ENCODE measurements around the gene TRIP6. TPM values are rescaled to one million over a fixed set of nuclear protein-coding genes. Genes with fewer than 3 reads are reported as not detected.
"Not testable (repeated sequence)": the region's sequence is repeated elsewhere in the genome, so short reads cannot be mapped to it uniquely, and the experiment has no call there.

TRIP6 gene
- total RNA-seq, 1 donor from 2014 or later: 38.7 TPM

DNA sequence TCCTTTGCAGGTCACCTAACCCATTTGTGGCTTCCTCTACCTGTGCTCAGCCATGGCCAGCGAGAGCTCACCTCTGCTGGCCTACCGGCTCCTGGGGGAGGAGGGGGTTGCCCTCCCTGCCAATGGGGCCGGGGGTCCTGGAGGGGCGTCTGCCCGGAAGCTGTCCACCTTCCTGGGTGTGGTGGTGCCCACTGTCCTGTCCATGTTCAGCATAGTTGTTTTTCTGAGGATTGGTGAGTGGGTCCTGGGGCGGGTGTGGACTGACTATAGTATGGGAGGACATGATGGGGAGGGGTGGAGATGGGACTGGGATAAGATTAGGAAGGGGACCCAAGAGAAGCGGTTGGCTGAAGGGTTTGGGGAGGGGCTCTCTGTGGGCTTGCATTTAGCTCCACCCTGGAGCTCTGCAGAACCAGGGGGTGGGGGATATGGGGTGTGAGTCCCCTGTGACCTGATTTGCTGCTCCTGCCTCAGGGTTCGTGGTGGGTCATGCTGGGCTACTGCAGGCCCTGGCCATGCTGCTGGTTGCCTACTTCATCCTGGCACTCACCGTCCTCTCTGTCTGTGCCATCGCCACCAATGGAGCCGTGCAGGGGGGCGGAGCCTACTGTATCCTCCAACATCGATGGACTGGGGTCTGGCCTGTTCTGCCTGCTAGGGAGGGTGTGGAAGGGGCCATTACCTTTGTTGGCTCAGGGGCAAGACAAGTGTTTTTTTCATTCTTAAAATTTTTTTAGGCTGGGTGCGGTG lies 12.9 kb upstream of the TRIP6 start:
- Mint-ChIP-seq H3K4me3 (ENCODE audit: low read depth) (peak overlapping the region; percentile 93), H3K4me1 (ENCODE audit: low read depth) (peaks cover 3% of the 10 kb centered on the region), H3K27me3 (ENCODE audit: low read depth) (no peaks in the 10 kb centered on the region), H3K9me3 (no peaks in the 10 kb centered on the region), H3K36me3 (ENCODE audit: low read depth) (peaks cover 14% of the 10 kb centered on the region), H3K27ac (no peak overlapping the region)
- no peak for DNase-seq (ENCODE audit: low spot score)
- intact Hi-C loops (cut with micrococcal nuclease): no loop called here

DNA sequence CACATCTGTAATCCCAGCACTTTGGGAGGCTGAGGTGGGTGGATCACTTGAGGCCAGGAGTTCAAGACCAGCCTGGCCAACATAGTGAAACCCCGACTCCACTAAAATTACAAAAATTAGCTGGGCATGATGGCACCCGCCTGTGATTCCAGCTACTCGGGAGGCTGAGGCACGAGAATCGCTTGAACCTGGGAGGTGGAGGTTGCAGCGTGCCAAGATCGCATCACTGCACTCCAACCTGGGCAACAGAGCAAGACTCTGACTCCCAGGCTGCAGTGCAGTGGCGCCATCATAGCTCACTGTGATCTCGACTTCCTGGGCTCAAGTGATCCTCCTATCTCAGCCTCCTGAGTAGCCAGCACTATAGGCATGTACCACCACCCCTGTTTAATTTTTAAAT lies 12.3 kb upstream of the TRIP6 start:
- H3K9me3 Mint-ChIP-seq; H3K27ac Mint-ChIP-seq; H3K4me3 Mint-ChIP-seq (ENCODE audit: low read depth); H3K4me1 Mint-ChIP-seq (ENCODE audit: low read depth); intact Hi-C loops (cut with micrococcal nuclease); DNase-seq (ENCODE audit: low spot score); H3K27me3 Mint-ChIP-seq (ENCODE audit: low read depth): not testable (repeated sequence)
- peaks cover 18% of the 10 kb centered on the region for H3K36me3 Mint-ChIP-seq (ENCODE audit: low read depth)

DNA sequence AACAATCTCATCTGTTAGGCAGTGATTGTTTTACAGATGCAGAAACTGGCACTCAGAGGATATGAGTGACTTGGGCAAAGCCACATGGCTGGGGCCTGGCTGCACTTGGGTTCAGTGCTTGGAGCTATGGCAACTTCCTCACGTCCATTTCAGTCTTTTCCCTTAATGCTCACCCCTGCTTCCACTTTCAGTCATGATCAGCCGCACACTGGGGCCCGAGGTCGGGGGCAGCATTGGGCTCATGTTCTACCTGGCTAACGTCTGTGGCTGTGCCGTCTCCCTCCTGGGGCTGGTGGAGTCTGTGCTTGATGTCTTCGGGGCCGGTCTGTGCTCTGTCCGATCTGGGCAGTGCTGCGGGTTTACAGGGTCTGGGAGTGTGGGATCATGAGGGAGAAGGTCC lies 11.7 kb upstream of the TRIP6 start:
- H3K27me3 Mint-ChIP-seq (ENCODE audit: low read depth): no peaks in the 10 kb centered on the region
- H3K27ac Mint-ChIP-seq: no peak overlapping the region
- H3K4me1 Mint-ChIP-seq (ENCODE audit: low read depth): peaks cover 3% of the 10 kb centered on the region
- H3K9me3 Mint-ChIP-seq: no peaks in the 10 kb centered on the region
- intact Hi-C loops (cut with micrococcal nuclease): no loop called here
- H3K4me3 Mint-ChIP-seq (ENCODE audit: low read depth): no peak overlapping the region
- DNase-seq (ENCODE audit: low spot score): no peak
- H3K36me3 Mint-ChIP-seq (ENCODE audit: low read depth): peaks cover 24% of the 10 kb centered on the region

DNA sequence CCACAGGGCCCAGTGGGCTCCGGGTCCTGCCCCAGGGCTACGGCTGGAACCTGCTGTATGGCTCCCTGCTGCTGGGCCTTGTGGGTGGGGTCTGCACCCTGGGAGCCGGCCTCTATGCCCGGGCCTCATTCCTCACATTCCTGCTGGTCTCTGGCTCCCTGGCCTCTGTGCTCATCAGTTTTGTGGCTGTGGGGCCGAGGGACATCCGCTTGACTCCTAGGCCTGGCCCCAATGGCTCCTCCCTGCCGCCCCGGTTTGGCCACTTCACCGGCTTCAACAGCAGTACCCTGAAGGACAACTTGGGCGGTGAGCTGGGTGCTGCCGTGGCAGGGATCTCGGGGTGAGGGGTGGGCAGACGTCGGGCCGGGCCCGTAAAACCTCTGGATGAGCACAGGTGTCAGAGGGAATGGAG lies 10.3 kb upstream of the TRIP6 start:
- peaks cover 2% of the 10 kb centered on the region for H3K4me1 Mint-ChIP-seq (ENCODE audit: low read depth)
- intact Hi-C loops (cut with micrococcal nuclease): no loop called here

DNA sequence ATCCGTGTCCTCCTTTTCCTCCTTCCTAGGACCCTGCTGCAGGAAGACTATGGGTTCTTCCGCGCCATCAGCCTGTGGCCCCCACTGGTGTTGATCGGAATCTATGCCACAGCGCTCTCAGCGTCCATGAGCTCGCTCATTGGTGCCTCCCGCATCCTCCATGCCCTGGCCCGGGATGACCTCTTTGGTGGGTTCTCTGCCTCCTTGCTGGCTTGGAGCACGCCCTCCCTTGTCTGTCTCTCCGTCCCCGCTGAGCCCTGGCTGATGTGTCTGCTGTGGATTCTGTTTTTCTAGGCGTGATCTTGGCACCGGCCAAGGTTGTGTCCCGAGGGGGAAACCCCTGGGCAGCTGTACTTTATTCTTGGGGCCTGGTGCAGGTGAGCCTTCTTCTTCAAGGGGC lies 7.3 kb upstream of the TRIP6 start:
- H3K27me3 Mint-ChIP-seq (ENCODE audit: low read depth): no peaks in the 10 kb centered on the region
- no peaks in the 10 kb centered on the region for H3K9me3 Mint-ChIP-seq
- no peak for DNase-seq (ENCODE audit: low spot score)
- no peak overlapping the region for H3K4me3 Mint-ChIP-seq (ENCODE audit: low read depth)
- H3K36me3 Mint-ChIP-seq (ENCODE audit: low read depth): peaks cover 45% of the 10 kb centered on the region
- intact Hi-C loops (cut with micrococcal nuclease): no loop called here
- no peaks in the 10 kb centered on the region for H3K4me1 Mint-ChIP-seq (ENCODE audit: low read depth)
- no peak overlapping the region for H3K27ac Mint-ChIP-seq

More for the DNA sequence above, 10.3 kb upstream of the TRIP6 start:
- H3K9me3 Mint-ChIP-seq: no peaks in the 10 kb centered on the region
- H3K27ac Mint-ChIP-seq: no peak overlapping the region
- H3K36me3 Mint-ChIP-seq (ENCODE audit: low read depth): peaks cover 29% of the 10 kb centered on the region
- DNase-seq (ENCODE audit: low spot score): no peak
- H3K4me3 Mint-ChIP-seq (ENCODE audit: low read depth): no peak overlapping the region
- no peaks in the 10 kb centered on the region for H3K27me3 Mint-ChIP-seq (ENCODE audit: low read depth)

DNA sequence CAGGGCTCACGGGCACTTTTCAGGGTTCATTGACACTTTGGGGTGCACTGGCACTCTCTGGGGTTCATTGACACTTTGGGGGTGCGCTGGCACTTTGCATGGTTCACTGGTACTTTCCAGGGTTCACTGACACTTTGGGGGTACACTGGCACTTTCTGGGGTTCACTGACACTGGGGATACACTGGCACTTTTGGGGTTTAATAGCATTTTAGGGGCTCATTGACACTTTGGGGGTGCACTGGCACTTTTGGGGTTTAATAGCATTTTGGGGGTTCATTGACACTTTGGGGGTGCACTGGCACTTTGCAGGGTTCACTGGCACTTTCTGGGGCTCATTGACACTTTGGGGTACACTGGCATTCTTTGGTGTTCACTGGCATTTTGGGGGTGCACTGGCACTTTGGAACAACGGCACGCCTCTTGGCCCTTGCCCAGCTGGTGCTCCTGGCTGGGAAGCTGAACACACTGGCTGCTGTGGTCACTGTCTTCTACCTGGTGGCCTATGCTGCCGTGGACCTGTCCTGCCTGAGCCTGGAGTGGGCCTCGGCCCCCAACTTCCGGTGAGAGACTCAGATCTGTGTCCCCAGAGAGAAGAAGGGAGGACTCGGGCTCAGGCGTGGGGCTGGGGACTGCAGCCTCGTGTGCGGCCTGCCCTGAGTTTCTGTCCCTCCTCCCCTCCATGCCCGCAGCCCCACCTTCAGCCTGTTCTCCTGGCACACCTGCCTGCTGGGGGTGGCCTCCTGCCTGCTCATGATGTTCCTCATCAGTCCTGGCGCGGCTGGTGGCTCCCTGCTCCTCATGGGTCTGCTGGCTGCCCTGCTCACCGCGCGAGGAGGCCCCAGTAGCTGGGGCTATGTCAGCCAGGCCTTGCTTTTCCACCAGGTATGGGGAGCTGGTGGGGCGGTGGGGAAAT lies 6.2 kb upstream of the TRIP6 start:
- peaks cover 40% of the 10 kb centered on the region for H3K36me3 Mint-ChIP-seq (ENCODE audit: low read depth)
- intact Hi-C loops (cut with micrococcal nuclease): no loop called here
- H3K4me1 Mint-ChIP-seq (ENCODE audit: low read depth): no peaks in the 10 kb centered on the region
- H3K27ac Mint-ChIP-seq: no peak overlapping the region
- DNase-seq (ENCODE audit: low spot score): no peak
- no peaks in the 10 kb centered on the region for H3K9me3 Mint-ChIP-seq
- H3K4me3 Mint-ChIP-seq (ENCODE audit: low read depth): no peak overlapping the region
- H3K27me3 Mint-ChIP-seq (ENCODE audit: low read depth): no peaks in the 10 kb centered on the region

DNA sequence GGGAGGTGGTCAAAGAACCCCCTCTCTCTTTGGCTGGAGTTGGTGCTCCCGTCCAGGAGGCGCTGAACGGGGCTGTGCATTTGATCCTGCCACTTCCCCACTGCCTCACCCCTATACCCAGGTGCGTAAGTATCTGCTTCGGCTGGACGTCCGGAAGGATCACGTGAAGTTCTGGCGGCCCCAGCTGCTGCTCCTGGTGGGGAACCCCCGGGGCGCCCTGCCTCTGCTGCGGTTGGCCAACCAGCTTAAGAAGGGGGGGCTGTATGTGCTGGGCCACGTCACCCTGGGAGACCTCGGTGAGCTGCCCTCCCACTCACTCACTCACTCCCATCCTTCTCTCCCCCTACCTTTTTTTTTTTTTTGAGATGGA lies 5.6 kb upstream of the TRIP6 start:
- H3K27ac Mint-ChIP-seq: no peak overlapping the region

DNA sequence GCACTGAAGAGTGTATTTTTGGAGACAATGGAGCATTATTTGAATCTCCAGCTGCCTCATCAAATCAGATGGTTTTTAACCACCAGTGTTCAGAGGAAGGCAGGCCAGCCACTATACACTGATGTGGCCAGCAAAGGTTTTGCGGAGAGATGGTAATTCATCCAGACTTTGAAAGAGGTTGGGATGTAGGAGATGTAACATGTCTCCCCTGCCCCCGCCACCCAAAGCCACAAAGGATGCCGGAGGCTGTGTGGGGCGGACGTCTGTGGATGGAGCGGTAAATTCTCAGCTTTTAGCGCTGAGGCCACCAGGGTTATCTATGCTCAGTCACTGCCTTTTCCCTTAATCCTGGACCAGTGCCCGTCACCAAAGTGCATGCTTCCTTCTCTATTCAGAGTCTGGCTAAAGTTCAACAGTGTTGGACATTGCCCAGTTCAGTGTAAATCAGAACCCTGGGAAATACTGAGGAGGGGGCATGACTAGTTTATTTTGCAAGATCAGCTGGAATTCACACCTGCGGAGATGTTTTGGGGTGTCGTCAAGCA lies 3.7 kb upstream of the TRIP6 start:
- Mint-ChIP-seq H3K27ac (no peak overlapping the region), H3K27me3 (ENCODE audit: low read depth) (no peaks in the 10 kb centered on the region), H3K9me3 (no peaks in the 10 kb centered on the region), H3K4me3 (ENCODE audit: low read depth) (no peak overlapping the region), H3K36me3 (ENCODE audit: low read depth) (peaks cover 43% of the 10 kb centered on the region), H3K4me1 (ENCODE audit: low read depth) (peaks cover 8% of the 10 kb centered on the region)
- DNase-seq (ENCODE audit: low spot score): no peak
- intact Hi-C loops (cut with micrococcal nuclease): no loop called here

More for the DNA sequence above, 5.6 kb upstream of the TRIP6 start:
- Mint-ChIP-seq H3K4me1 (ENCODE audit: low read depth) (no peaks in the 10 kb centered on the region), H3K9me3 (no peaks in the 10 kb centered on the region), H3K27me3 (ENCODE audit: low read depth) (no peaks in the 10 kb centered on the region), H3K36me3 (ENCODE audit: low read depth) (peaks cover 39% of the 10 kb centered on the region), H3K4me3 (ENCODE audit: low read depth) (no peak overlapping the region)
- no peak for DNase-seq (ENCODE audit: low spot score)
- intact Hi-C loops (cut with micrococcal nuclease): no loop called here

DNA sequence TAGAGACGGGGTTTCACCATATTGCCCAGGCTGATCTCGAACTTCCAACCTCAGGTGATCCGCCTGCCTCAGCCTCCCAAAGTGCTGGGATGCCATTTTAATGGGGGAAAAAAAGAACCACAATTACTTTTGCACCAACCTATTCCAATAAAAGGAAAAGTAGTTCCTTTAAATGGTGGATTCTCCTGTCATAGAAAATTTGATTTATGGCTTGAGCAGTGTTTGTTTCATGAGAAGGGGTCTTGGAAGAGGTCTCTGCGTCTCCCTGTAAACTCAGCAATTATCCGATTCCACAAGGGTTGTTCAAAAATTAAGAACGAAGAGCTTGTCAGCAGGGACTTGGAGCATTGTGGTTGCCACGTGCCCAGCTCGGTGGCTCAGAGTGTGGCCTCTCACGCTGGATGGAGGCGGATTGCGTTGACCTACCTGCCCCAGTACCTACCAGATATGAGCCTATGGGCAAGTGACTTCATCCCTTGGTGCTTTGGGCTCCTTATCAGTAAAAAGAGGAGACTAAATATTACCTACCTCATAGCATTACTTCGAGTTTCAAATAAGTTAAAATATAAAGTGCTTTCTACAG lies 2.8 kb upstream of the TRIP6 start:
- H3K9me3 Mint-ChIP-seq: no peaks in the 10 kb centered on the region
- intact Hi-C loops (cut with micrococcal nuclease): no loop called here
- peaks cover 43% of the 10 kb centered on the region for H3K36me3 Mint-ChIP-seq (ENCODE audit: low read depth)
- no peak for DNase-seq (ENCODE audit: low spot score)
- H3K27me3 Mint-ChIP-seq (ENCODE audit: low read depth): no peaks in the 10 kb centered on the region
- no peak overlapping the region for H3K4me3 Mint-ChIP-seq (ENCODE audit: low read depth)
- no peak overlapping the region for H3K27ac Mint-ChIP-seq
- peaks cover 8% of the 10 kb centered on the region for H3K4me1 Mint-ChIP-seq (ENCODE audit: low read depth)

DNA sequence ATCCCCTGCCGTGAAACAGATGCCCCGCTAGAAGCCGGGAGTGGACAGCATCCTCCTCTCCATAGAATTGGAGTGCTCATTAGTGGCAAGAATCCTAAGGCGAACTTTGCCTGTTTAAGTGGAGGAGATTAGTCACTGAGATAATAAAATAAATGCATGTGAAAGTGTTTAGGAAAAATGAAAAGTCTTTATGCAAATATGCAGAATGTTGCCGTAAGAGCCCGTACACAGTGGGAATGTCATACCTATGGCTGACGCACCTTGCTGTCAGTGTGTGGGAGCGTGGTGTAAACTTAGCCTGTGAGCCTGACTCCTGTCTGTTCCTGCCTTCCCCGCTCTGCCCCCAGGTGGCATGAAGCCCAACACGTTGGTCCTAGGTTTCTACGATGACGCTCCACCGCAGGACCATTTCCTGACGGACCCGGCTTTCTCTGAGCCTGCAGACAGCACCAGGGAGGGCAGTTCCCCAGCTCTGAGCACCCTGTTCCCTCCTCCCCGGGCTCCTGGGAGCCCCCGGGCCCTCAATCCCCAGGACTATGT lies 1.7 kb upstream of the TRIP6 start:
- H3K27ac Mint-ChIP-seq: no peak overlapping the region
- no peaks in the 10 kb centered on the region for H3K9me3 Mint-ChIP-seq
- no peak for DNase-seq (ENCODE audit: low spot score)
- no peaks in the 10 kb centered on the region for H3K27me3 Mint-ChIP-seq (ENCODE audit: low read depth)
- H3K4me1 Mint-ChIP-seq (ENCODE audit: low read depth): peaks cover 8% of the 10 kb centered on the region
- intact Hi-C loops (cut with micrococcal nuclease): no loop called here
- peaks cover 34% of the 10 kb centered on the region for H3K36me3 Mint-ChIP-seq (ENCODE audit: low read depth)
- peak overlapping the region; percentile 4 for H3K4me3 Mint-ChIP-seq (ENCODE audit: low read depth)

DNA sequence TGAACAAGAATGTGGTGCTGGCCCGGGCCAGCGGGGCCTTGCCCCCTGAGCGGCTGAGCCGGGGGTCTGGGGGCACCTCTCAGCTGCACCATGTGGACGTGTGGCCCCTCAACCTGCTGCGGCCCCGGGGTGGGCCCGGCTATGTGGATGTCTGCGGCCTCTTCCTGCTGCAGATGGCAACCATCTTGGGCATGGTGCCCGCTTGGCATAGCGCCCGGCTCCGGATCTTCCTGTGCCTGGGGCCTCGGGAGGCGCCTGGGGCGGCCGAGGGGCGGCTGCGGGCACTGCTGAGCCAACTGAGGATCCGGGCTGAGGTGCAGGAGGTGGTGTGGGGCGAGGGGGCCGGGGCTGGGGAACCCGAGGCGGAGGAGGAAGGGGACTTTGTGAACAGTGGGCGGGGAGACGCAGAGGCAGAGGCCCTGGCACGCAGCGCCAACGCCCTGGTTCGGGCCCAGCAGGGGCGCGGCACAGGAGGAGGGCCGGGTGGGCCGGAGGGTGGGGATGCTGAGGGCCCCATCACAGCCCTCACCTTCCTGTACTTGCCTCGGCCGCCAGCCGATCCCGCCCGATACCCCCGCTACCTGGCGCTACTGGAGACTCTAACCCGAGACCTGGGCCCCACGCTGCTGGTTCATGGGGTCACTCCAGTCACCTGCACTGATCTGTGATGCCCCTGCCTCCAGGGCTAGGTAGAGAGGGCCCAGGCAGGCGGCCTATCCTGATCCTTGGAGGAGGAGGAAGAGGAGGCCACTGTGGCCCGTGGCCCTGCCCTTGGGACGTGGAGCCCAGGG lies 1.1 kb upstream of the TRIP6 start:
- intact Hi-C loops (cut with micrococcal nuclease): no loop called here
- peak overlapping the region; percentile 93 for H3K27ac Mint-ChIP-seq
- H3K36me3 Mint-ChIP-seq (ENCODE audit: low read depth): peaks cover 33% of the 10 kb centered on the region
- peaks cover 8% of the 10 kb centered on the region for H3K4me1 Mint-ChIP-seq (ENCODE audit: low read depth)
- no peaks in the 10 kb centered on the region for H3K27me3 Mint-ChIP-seq (ENCODE audit: low read depth)
- no peaks in the 10 kb centered on the region for H3K9me3 Mint-ChIP-seq
- peak overlapping the region; percentile 94 for H3K4me3 Mint-ChIP-seq (ENCODE audit: low read depth)
- no peak for DNase-seq (ENCODE audit: low spot score)

DNA sequence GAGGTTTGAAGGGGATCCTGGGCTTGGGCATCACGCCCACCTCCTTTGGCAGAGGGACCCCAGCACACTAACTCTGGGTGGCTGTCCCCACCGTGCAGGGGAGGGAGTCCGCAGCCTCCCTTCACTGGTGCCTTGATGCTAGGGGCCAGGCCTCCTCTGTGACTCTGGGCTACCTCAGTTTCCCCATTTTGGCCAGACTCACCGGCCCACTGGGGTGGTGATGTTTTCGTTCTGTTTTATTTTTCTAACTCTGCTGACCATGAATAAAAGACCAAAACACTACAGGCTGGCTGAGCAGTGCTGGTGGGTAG lies 503 bp upstream of the TRIP6 start:
- intact Hi-C loops (cut with micrococcal nuclease): no loop called here
- Mint-ChIP-seq H3K4me3 (ENCODE audit: low read depth) (peak overlapping the region; percentile 94), H3K36me3 (ENCODE audit: low read depth) (peaks cover 38% of the 10 kb centered on the region), H3K9me3 (no peaks in the 10 kb centered on the region), H3K27me3 (ENCODE audit: low read depth) (no peaks in the 10 kb centered on the region), H3K27ac (peak overlapping the region; percentile 93), H3K4me1 (ENCODE audit: low read depth) (peaks cover 8% of the 10 kb centered on the region)
- DNase-seq (ENCODE audit: low spot score): no peak

Data from activated T-helper 2 cell treated with anti-CD3 and anti-CD28 coated beads, Interferon-gamma antibody, Interleukin-2, Interleukin-4, amounts not matched to agents 10 μg/mL and 5 μg/mL and 100 μg/mL, durations not matched to agents 14 hours and 24 hours and 36 hours (primary cell).